ENCODE results near the gene ZNF738. TPM values are rescaled to one million over a fixed set of nuclear protein-coding genes. Genes with fewer than 3 reads are reported as not detected.
A peak's percentile ranks its signal among the peaks of the same experiment; 100 is the strongest.

ZNF738 gene
- total and polyA plus RNA-seq, 2 of the 13 experiments (the other 11 are each of a cell fraction or from before 2014, with no cell fraction given) = 2.7 to 5.3 TPM

DNA sequence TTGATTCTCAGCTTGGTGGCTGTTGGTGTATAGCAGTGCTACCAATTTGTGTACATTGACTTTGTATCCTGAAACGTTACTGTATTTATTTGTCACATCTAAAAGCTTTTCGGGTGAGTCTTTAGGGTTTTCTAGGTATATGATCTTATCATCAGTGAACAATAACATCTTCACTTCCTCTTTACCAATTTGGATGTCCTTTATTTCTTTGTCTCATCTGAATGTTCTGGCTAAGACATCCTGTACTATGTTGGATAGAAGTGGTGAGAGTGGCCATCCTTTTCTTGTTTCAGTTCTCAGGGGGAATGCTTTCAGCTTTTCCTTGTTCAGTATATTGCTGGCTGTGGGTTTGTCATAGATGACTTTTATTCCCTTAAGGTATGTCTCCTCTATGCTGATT lies 6.0 kb upstream of the ZNF738 start (continued):
- TF ChIP-seq ELF1 (CRISPR knock-in tag; IDR thresholded peaks at IDR 0.05) = no peak
- TF ChIP-seq ZNF83 (CRISPR knock-in tag; IDR thresholded peaks at IDR 0.05; ENCODE audit: borderline replicate concordance) = no peak
- no peak for TF ChIP-seq BRD4 (CRISPR knock-in tag; IDR thresholded peaks at IDR 0.05)
- no peak for TF ChIP-seq CEBPB (IDR thresholded peaks at IDR 0.05; ENCODE audit: borderline replicate concordance, low read depth, low read length)
- no peak for TF ChIP-seq AHR (CRISPR knock-in tag; IDR thresholded peaks at IDR 0.05)
- no peak for TF ChIP-seq ZFP37 (CRISPR knock-in tag; IDR thresholded peaks at IDR 0.05; ENCODE audit: borderline replicate concordance)

DNA sequence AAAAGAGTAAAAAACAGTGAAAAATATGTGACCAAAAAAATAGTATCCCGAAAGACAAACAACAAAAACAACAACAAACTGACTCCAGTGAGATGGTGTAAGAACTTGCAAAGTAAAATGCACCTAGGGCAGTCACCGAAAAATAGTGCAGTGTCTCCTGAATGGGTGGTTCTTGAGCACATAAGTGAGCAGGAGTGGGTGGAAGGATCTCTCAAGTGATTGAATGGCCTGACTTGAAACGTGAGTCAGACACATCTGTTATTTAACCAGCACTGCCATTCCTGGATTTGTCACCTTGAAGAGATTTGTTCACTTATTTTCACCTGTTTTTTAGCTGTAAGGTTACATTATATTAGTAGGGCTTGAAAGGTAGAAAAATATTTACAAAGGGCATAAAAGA lies 3.5 kb downstream of the ZNF738 start:
- ATAC-seq (no peak), FAIRE-seq (no peak), DNase-seq (ENCODE audit: low spot score) (no peak)
- H3K4me3 ChIP-seq (replicated peaks in 1 of 3; ENCODE audit: insufficient read depth in 1 of 3, low read depth in 2 of 3, low read length in 3 of 3) = no peak overlapping the region
- H3K4me2 ChIP-seq (ENCODE audit: low read depth, low read length) = no peak overlapping the region
- ChIA-PET POLR2A (no interaction called here), CTCF (ENCODE audit: low intra/inter-chr PET ratio, low total read pairs) (no interaction called here)
- H2AFZ ChIP-seq (ENCODE audit: low read length) = no peak overlapping the region
- H3K4me1 ChIP-seq (ENCODE audit: insufficient read depth, low read length) = no peaks in the 10 kb centered on the region
- H3K9ac ChIP-seq (ENCODE audit: insufficient read depth, low read depth, low read length) = no peak overlapping the region
- 0 out of 5 replicates have a peak, but pooled peaks cover 0 to 5% of the 10 kb centered on the region in 2 experiments for H3K36me3 ChIP-seq (replicated peaks in 1 of 2; ENCODE audit: control insufficient read depth in 1 of 2, insufficient read depth in 2 of 2, low read length in 2 of 2)
- TSS peak; percentile 34 for BruUV-seq (replicated peaks)
- intact Hi-C loops (cut with micrococcal nuclease; ENCODE audit: unreplicated experiment) (no loop called here), in situ Hi-C loops (cut with HindIII; ENCODE audit: extremely low pct_ligation_motif_present, low pct_unique_long_range_greater_than_20kb) (no loop called here)
- H3K79me2 ChIP-seq (ENCODE audit: insufficient read depth, low read length) = peaks cover 2% of the 10 kb centered on the region
- H3K27me3 ChIP-seq (ENCODE audit: control insufficient read depth in 1 of 2, insufficient read depth in 2 of 2, low read length in 2 of 2) = no peaks in the 10 kb centered on the region; a peak in 1 of 5 replicates
- TF ChIP-seq GATA4 (IDR thresholded peaks at IDR 0.05; ENCODE audit: borderline replicate concordance, low read depth) = no peak
- TF ChIP-seq ZFP36L1 (CRISPR knock-in tag; IDR thresholded peaks at IDR 0.05) = no peak
- TF ChIP-seq ZNF878 (CRISPR knock-in tag; IDR thresholded peaks at IDR 0.05) = no peak
- TF ChIP-seq, protein P1, sequence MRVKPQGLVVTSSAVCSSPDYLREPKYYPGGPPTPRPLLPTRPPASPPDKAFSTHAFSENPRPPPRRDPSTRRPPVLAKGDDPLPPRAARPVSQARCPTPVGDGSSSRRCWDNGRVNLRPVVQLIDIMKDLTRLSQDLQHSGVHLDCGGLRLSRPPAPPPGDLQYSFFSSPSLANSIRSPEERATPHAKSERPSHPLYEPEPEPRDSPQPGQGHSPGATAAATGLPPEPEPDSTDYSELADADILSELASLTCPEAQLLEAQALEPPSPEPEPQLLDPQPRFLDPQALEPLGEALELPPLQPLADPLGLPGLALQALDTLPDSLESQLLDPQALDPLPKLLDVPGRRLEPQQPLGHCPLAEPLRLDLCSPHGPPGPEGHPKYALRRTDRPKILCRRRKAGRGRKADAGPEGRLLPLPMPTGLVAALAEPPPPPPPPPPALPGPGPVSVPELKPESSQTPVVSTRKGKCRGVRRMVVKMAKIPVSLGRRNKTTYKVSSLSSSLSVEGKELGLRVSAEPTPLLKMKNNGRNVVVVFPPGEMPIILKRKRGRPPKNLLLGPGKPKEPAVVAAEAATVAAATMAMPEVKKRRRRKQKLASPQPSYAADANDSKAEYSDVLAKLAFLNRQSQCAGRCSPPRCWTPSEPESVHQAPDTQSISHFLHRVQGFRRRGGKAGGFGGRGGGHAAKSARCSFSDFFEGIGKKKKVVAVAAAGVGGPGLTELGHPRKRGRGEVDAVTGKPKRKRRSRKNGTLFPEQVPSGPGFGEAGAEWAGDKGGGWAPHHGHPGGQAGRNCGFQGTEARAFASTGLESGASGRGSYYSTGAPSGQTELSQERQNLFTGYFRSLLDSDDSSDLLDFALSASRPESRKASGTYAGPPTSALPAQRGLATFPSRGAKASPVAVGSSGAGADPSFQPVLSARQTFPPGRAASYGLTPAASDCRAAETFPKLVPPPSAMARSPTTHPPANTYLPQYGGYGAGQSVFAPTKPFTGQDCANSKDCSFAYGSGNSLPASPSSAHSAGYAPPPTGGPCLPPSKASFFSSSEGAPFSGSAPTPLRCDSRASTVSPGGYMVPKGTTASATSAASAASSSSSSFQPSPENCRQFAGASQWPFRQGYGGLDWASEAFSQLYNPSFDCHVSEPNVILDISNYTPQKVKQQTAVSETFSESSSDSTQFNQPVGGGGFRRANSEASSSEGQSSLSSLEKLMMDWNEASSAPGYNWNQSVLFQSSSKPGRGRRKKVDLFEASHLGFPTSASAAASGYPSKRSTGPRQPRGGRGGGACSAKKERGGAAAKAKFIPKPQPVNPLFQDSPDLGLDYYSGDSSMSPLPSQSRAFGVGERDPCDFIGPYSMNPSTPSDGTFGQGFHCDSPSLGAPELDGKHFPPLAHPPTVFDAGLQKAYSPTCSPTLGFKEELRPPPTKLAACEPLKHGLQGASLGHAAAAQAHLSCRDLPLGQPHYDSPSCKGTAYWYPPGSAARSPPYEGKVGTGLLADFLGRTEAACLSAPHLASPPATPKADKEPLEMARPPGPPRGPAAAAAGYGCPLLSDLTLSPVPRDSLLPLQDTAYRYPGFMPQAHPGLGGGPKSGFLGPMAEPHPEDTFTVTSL (CRISPR knock-in tag; IDR thresholded peaks at IDR 0.05; ENCODE audit: borderline replicate concordance) = no peak
- no peaks in the 10 kb centered on the region for H4K20me1 ChIP-seq (ENCODE audit: insufficient read depth, low read length)
- 0 out of 2 replicates have a peak, but pooled peaks cover 3% of the 10 kb centered on the region for H3K9me3 ChIP-seq (ENCODE audit: low read length)
- 59% methylated on average over 3 of the region's 3 CpGs for WGBS (ENCODE audit: low lambda C conversion rate)
- H3K27ac ChIP-seq (ENCODE audit: extremely low read length, insufficient read depth, low read length) = no peak overlapping the region

Measured in HepG2 (cell line).